HUDEP-2 (cell line): ENCODE results near the gene C11orf21.

Experiments
- DNase-seq, 76 experiments: peaks; one replicate each; lab custom pipeline; 2025; ENCODE audit not compliant: unreplicated experiment in 76 of 76; lab: John Stamatoyannopoulos, UW

C11orf21 gene

DNA sequence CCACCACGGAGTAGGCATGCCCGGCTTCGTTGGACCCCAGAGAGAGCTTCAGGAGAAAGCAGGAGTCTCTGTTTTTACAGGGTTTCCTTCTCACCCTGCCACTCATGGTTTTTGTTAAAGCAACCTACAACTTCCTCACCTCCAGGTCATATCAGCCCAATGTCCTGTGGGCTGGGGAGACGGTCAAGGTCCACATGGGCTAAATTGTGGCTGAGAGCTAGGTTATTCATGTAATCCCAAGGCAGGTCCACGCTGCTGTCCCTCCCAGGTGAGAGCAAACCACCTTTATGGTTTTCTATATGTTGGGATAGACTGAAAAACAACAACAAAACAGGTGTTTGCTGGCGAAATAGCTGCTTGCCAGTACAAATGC lies 19.6 kb upstream of the C11orf21 start:
- no peak for DNase-seq

DNA sequence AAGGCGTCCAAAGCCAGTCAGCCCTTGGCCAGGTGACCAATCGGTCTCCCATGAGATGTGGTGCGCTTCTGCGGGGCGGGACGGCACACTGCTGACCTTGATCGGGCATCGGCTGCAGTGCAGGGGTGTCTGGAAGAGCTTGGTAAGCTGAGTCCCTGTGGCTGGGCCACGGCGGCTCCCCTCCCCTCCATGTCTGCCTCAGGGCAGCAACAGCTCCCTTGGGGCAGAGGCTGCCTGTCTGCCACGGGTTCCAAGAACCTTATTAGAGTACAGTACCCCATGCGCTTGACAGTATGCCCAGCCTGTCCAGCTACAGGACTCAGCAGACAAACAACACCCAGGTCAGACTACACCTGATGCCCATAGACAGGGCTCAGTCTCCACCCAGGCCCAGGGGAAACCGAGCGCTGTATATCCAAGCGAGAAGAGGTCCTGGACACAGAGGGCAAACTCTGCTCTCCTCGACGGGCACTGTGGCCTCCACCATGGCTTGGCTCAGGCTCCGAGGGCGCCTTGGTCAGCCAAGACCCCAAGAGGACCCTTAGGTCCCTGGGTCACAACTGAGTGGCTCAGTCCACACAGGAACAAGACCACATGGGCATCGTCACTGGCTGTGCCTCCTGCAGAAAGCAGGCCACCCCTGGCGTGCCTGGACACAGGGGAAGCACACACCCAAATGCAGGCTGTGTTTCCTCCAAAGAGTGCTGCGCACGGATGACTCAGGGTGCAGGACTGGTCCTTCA lies 19.0 kb upstream of the C11orf21 start:
- no peak for DNase-seq

DNA sequence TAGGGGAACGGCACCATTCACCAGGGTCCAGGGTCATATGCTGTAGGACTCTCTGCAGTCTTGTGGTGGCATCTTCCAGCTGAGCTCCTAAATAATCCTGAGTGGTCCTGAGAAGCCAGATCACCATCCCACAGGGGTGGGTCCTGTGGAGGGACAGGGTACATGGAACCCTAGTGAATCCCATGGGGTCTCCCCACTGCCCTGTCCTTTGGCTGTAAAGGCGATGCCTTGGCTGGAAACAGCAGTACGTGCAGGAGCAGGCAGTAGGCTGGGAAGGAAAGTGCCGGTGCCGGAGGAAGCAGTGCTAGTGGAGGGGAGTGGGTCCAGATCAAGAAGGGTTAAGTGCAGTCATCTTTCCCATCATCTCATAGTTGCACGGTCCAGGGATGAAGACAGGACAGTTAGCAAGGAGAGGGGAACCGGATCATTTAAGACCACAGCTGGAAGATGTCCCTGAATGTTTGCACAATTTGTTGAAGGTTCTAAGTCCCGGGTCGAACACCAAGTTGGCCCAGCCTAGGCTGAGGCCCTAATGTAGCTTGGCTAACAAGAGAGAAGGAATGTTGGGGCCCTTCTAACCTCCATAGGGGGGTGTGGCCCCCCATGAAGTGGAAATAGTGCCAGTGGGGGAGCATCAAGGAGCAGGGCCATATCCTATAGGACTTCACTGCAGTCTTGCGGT lies 18.2 kb upstream of the C11orf21 start:
- no peak for DNase-seq

DNA sequence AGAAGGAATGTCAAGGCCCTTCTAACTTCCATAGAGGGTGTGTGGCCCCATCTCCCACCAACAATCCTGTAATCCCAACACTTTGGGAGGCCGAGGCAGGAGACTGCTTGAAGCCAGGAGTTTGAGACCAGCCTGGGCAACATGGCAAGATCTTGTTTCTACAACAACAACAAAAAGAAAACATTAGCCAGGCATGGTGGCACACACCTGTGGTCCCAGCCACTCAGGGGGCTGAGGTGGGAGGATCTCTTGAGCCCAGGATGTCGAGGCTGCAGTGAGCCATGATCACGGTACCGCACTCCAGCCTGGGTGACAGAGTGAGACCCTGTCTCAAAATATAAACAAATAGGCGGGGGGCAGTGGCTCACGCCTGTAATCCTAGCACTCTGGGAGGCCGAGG lies 17.0 kb upstream of the C11orf21 start:
- no peak for DNase-seq

DNA sequence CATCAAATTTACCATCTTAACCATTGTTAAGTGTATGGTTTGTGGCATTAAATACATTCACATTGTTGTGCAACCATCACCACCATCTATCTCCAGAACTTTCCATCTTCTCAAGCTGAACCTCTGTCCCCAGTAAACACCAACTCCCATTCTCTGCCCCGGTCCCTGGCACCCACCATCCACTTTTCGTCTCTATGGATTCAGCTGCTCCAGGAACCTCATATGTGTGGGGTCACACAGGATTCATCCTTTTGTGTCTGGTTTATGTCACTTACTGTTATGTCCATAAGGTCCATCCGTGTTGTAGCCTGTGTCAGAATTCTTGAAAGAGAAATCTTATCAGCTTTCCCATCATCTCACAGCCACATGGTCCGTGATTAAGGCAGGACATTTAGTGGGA lies 16.4 kb upstream of the C11orf21 start:
- DNase-seq = no peak

DNA sequence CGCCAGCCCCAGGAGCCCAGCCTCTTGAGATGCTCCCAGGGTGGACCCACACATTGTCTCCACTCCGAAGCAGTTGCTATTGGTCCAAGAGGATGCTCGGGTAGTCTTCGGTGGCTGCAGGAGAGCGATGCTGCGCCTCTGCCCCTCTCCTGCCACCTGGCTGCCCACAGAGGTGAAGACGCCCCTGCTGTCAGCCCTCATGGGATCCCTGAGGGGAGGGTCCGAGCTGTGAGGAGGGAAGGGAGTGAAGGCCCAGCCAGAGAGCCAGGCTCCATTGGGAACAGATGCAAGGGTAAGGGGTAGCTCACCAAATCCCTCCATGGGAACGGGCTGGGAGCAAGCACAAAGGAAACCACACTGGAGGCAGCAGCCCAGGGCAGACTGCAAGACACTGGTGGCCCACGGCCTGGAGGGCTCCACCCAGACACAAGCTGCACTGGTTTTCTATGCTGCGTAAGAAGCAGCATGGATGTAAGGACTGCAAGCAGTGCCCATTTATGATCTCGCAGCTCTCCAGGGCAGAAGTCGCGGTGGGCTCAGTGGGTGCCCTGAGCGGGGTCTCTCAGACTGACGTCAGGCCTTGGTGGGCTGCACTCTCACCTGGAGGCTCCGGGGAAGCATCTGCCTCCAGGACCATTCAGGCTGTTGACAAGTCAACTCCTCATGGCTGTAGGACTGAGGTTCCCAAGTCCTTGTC lies 15.8 kb upstream of the C11orf21 start:
- DNase-seq = no peak

DNA sequence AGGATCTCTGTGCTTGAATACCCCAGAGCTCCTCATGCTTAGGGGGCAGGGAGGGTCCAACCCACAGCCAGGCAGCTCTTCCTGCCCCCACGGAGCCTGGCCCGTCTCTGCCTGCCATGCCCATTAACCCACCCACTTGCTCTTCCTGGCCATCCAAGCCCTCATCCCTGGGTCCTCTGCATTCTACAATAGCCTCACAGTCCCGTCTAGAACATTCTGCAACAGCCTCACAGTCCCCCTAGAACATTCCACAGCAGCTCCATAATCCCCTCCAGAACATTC lies 15.2 kb upstream of the C11orf21 start:
- no peak for DNase-seq

DNA sequence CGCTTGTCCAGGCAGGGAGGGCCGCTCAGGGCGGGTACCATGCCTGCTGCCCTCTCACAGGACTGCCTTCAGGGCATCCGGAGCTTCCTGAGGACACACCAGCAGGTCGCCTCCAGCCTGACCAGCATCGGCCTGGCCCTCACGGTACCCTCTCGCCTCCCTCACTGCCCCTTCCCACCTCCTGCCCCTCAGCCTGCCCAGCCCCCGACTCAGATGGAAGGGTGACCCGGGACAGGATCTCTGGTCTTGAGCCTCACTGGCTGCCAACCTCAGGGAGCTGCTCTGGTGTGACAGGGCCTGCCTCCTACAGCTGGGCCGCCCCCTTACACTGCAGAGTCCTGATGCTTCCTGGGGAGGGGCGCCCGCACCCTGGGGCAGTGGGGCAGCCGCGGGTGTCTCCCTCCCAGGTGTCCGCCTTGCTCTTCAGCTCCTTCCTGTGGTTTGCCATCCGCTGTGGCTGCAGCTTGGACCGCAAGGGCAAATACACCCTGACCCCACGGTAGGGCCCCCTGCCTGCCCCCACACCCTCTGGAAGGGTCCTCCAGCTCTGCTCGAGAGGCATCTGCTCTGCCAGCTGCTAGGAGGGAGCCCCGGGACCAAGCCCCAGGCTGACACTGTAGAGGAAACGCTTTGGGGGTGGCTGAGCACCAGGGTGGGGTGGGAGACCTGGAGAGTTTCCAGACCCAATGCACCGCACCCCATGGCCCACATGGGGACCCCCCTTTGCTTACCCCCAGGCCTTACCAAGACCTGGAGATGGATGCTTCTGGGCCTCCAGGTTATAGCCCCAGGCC lies 14.6 kb upstream of the C11orf21 start:
- no peak for DNase-seq

DNA sequence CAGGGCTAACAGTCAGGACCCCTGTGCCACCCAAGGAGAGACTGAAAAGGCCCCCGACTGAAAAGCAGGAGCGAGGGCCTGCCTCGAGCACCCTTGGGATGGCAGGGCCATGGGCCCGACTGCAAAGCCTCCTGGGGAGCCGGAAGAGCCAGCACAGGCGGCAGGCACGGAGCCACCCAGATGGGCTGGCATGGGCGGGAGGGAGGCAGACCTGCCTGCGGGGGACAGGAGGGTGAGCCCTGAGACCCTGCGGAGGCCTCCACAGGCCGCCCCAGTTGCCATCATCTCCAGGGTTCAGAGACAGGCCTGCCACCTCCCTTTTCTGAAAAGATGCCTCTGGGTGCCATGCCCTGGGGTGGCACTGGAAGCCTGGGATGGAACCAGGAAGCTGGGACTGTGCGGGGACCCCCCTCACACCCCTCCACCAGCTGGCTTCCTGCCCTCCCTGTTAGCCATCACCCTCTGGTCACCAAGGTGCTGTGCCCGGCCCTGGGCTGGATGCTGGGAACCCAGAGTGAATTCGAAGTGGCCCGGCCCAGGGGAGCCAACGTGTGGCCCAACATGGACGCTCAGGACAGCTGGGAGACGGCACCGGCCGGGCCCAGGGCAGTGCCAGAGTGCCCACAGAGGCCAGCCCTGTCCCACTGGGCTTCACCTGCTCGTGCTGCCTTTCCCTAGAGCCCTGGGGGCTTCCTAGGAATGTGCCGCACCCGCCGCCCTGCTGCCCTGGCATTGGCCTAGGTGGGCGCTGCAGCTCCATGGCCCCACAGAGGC lies 13.9 kb upstream of the C11orf21 start:
- no peak for DNase-seq

DNA sequence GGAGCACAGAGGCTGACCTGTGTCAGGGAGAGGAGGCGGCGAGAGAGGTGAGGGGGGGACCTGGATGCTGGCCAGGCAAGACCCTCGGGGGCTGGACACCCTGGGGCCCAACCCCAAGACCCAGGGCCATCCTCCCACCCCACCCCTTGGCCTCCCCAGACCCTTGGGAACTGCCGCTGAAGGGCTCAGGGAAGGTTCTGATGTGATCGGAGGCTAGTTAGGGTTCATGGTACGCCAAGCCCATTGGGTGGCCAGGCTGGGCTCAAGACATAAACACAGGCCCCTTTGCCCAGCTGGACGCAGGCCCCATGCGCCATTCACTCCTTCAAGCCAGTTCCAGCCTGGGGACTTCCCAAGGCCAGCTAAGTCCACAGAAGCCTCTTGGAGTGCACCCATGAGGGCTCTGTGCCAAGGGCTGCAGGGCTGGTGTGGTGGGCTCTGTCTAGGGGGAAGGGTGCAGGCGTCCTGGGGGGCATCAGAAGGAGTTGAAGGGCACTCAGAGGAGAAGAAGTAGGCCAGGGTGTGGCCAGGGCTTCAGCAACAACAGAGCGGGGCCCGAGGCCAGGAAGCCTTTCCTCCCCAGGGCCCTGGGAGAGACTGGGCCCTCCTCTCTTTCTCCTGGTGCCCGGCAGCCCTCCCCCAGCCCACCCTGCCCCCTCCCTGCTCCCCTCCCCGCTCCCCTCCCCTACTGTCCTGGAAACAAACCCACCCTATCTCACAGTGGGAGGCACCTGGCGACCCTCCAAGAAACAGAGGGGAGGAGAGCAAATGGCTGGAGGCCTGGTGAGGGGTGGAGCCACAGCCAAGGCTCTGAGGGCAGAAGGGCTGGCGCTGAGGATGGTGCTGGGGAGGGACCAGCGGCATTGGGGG lies 13.0 kb upstream of the C11orf21 start:
- DNase-seq = peak in 71 of 76 experiments; percentile 26 to 90 (median 68)

DNA sequence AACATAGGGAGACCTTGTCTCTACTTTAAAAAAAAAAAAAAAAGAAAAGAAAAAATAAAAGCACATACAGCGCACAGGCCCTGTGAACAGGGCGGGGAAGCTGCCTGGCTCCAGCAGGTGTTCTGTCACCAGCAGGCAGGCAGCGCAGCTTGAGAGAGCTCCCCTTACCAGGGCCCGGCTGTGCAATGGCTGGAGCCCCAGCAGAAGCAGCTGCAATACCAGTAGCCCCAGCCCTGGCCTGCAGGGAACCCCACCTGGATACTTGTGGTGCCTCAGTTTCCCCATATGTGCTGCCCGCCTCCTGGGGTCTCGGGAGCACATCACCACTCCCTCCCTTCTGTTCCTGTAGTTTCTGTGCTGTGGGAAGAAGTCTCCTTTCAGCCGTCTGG lies 12.4 kb upstream of the C11orf21 start:
- no peak for DNase-seq

DNA sequence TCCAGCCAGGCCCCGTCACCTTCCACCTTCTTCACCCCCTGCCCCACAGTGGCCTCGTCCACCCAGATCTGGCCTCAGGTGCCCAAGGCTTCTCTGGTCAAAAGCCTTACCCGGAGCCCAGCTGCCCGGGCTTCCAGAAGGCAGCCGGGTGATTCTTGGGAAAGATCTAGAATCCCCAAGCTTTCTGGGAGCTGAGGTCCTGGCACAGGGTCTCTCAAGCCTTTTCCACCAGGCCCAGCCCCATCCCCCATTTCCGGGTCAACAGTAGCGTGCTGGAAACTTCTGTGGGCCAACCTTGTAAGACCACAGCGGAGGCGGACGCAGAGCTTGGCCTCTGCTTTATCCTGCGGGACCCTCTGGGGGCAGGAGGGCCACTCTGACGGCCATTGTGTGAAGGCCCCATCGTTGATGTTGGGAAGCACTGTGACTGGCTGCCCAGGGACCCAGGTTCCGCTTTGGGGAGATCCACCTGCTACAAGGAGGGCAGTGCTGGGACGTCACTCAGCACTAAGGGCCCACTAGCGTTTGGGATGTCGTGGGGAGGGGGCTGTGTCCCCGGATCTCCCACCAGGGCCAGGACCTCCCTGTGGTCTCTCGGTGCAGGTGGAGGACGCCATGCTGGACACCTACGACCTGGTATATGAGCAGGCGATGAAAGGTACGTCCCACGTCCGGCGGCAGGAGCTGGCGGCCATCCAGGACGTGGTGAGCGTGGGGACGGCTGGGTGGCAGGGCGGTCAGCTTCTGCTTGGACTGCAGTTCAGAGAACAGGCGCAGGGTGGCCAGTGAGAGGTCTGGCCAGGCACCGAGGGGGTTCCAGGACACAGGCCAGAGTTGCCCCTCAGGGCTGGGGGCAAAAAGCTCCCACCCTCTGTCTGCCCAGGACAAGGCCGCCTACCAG lies 11.6 kb upstream of the C11orf21 start:
- peak in 2 of 76 experiments; percentile 31 to 37 for DNase-seq

DNA sequence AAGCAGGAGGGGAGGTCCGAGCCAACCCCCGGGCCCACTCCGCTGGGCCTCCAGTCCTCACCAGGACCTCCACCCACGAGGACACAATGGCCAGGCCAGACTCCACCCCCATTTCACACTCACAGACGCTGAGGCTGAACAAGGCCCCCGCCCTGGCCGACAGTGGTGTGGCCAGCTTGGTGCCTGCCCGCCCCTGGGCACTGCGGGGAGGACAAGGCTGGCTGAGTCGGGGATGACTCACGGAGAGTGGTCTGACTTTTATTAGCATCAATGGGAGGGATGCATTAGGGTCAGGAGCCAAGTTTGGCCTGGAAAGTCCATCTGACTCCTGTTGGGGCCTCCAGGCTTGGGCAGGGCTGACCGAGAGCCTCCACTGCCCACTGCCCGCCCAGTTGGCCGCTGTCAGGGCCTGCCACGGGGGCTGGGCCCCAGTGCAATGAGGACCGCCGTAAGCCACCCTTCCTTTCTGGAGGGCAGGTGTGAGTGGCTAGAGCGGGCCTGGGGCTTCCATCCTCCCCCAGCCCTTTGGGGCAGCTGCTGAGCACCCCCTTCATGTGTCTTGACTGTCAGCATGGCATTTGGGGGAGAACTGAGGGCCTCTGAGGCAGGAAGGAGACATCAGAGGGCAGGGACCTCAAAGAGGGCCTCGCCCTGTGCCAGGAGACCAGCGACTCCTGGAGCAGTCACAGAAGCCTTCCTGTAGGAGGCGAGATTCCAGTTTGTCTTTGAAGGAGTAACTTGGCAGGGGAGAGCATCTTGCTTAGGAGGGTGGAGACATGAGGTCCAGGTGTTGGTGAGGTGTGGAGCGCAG lies 10.7 kb upstream of the C11orf21 start:
- DNase-seq = peak in 15 of 76 experiments; percentile 21 to 57 (median 27)

DNA sequence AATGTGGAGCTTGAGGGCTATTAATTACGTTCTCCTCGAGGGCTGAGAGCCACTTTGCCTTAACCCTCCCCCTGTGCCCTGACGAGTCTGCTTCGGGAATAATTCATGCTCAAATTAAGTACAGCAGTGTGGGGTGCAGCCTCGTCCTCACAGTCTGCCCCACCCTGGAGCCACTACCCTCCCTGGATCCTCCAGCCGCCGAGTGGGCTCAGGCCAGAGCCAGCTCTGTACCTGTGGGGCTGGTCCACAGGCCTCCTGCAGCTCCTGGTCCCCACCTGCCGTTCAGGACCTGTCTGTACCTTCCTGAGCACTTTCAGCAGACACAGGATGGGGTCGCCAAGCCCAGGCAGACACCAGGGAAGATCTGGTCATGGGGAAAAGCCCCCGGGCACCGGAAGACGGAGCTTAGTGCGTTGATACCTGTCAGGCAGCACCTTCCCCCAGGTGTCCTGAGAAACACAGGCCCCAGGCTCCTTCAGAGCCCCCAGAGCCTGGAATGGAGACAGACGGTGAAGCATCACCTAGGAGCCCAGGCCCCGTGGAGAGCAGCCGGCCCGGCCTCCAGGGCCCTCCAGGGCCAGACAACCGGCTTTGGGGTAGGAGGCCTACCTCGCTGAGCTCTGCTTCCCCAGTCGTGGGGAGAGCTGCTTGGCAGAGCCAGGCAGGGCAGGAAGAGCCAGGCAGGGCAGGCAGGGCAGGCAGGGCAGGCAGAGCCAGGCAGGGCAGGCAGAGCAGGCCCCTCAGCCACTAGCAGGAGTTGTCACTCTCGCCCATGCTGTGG lies 9.8 kb upstream of the C11orf21 start:
- peak in 1 of 76 experiments; percentile 41 for DNase-seq

DNA sequence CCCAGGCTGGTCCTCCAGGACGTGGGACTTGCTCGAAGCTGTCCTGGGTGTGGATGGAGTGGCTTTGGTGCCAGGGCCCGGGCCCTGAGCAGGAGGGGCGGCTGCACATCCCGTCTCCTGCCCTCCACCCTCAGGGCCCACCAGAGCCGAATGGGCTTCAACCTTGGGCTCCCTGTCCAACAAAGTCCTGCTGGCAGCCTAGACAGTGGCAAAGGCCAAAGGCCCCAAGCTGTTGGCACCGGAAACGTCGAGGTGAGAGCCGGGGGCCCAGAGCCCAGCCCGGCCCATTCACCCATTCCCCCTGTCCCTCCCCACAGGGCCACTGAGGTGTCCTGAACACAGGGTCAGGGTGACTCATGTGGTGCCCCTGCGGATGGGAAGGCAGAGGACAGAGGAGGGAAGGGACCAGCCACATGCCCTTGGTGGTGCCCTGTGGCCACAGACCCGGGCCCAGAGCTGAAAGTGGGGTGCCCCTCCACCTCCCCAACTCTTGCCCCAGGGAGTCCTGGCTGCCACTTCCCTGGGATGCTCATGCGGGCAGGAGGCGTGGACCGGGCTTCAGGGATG lies 9.2 kb upstream of the C11orf21 start:
- DNase-seq = no peak

DNA sequence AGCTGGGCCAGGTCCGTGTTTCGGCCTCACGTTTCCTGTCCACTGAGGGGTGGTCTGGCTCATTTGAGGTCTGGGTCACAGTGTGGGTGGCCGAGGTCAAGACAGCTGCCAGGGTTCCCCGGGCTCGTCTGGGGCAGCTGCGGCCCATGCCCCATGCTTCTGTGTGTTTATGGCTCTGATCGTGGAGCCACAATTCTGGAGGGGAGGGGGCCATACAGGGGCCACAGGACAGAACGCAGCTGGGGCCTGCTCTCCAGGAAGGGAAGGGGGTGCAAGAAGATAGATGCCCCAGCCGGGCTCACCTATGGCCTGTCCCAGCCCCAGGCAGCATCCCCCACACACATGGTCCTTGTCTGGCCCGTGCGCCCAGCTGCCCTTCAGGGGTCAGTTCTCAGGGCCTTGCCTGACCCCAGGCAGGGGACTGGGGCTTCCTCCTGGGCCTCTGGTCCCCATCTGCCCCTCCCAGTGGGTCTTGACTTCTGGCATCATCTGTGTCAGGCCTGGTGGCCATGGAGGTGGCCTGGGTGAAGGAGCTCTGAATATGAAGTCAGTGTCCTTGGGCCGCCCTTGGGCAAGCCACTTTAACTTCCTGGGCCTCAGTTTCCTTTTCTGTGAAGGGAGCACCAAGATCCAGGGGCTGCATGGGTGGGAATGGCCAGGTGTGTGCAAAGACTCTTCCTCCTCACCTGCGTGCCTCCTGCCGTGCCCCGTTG lies 8.5 kb upstream of the C11orf21 start:
- no peak for DNase-seq
